HT1080 (cell line): ENCODE measurements around the gene YIPF4. TPM values are rescaled to one million over a fixed set of nuclear protein-coding genes. Genes with fewer than 3 reads are reported as not detected.
"Not testable (repeated sequence)": the region's sequence is repeated elsewhere in the genome, so short reads cannot be mapped to it uniquely, and the experiment has no call there.

ENCODE experiments used
- DNase-seq: peaks from one replicate; pipeline ENCODE4 v3.0.0-alpha.2; 2015; ENCODE audit warnings: low read depth
- polyA plus RNA-seq, 2 experiments: library from polyadenylated mRNA; depleted of rRNA; stranded (reverse); fragments of >200 nt; gene quantifications; 2 replicates each; pipeline ENCODE4 v1.2.3, GENCODE V29; 2015
- total RNA-seq: library from RNA; depleted of rRNA; stranded (reverse); fragments of >200 nt; shearing (Covaris generic); gene quantifications from 2 replicates; pipeline ENCODE4 v1.2.3, GENCODE V29; 2014; rRNA removed

YIPF4 gene
- 8.7 and 14.1 TPM in 2 replicates for total RNA-seq
- 23.6 and 26.5 TPM in 2 replicates for polyA plus RNA-seq (2015; cell fraction: cytosol; rRNA removed)
- polyA plus RNA-seq (2015; cell fraction: nucleus; rRNA removed): 17.2 and 33.0 TPM in 2 replicates

DNA sequence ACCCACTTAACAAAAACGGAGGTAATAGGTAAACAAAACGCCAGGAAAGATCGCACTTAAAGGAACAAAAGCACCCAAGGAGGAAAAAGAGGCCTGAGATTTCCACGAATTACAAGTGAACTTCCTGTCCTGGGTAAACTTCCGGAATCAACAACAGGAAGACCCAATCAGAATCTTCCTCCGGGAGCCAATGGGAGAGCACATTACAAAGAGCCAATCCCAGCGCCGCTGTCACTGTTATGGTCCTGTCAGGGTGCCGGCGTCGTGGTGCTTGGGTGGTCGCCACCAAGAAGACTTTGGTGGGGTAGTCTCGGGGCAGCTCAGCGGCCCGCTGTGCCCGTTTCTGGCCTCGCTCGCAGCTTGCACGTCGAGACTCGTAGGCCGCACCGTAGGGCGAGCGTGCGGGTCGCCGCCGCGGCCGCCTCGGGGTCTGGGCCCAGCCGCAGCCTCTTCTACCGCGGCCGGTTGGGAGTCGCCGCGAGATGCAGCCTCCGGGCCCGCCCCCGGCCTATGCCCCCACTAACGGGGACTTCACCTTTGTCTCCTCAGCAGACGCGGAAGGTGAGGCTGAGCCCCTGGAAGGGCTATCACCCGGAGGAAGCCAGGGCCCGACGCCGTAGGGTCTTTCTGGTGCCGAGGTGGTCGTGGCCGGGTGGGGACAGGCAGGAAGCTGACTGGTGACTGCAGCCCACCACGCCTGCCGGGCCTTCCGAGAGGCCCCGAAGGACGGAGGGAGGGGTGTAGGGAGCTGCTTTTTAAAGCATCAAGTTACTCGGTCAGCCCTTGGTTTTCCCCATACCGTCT, at the start of gene YIPF4:
YIPF4 (plus strand) TSS at position 231 of the 804 bp plus-strand sequence; CDS start at position 483, 252 bp downstream.
- DNase-seq: peak; percentile 90

DNA sequence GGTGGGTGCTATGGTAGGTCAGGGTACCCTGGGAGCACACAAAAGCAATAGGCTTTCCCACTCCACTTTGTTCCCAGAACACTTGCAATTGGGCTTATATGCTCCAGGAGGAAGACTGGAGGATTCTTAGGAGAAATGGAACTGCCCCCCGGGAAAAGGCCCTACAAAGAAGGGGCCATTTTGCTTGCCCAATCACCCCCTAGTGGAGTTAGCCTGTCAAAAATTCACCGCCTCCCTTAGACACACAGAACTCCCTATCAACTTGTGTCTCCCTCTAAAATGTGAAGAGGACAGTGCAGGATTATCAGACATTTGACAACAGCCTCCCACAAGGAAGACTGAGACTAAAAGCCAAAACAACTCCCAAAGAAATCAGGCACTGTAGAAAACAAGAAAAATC, 49.5 kb upstream of the YIPF4 start:
- DNase-seq: no peak

DNA sequence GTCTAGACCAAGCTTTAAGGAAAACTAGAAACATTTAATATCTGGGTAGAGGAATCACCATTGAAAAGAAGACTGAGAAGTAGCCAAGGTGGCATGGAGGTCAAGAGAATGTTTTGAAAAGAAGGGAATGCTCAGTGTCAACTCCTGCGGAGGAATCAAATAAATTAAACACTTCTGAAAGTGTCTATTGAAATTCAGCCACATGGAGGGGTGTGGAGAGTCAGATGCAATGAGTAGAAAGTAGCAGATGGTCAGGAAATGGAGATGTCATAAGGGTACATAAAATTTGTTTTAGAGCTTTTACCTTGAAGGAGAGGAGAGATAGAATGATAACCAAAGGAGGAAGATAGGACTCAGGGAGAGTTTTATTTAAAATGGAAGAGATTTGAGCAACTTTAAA, 48.1 kb upstream of the YIPF4 start:
- no peak for DNase-seq

DNA sequence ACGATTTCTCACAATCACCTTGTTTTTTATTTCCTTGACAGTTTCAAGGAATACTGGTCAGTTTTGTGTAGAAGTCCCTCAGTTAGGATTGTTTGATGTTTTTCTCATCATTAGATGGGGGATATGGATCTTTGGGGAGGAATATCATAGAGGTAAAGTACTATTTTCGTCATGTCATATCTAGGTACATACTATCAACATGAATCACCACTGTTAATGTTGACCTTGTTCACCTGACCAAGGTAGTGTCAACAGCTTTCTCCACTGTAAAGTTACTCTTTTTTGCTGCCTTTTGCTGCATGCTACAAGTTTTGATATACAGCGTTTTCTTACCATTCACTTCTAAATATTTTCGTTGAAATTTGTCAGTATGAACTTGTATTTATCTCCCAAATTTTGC, 45.7 kb upstream of the YIPF4 start:
- no peak for DNase-seq

DNA sequence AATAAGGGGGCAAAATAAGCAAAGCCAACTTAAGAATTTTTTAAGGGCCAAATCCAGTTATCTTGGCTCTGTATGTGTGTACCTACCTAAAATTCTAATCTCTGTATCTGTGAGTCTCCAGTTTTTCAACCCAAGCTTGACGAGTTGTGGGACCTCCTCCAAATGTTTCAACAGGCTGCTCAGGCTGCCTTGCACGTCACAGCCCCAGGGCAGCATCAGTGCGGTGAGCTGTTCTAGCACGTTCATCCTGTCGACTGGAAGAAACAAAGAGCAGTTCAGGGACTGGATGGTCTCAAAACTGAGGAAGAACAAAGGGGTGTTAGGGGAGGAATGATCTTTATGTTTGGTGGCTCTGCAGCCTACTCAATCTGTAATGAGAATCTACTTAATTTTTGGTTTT, 42.4 kb upstream of the YIPF4 start:
- no peak for DNase-seq

DNA sequence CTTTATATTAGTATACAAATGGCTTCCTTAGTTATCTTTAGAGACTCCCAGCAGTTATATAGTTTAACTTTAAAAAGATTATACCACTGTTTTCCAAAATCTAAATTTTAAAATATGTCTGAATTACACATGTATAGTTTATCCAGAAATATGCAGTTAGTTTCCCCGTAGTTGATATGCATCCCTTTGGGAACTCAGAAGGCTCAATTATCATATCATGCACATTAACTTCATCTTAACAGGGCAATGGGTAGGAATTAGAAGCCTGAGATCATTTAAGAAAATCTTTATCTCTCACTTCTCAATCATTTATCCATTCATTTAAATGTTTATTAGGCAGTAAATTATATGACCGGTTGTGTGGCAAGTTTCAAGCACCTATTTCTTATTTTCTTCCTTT, 40.2 kb upstream of the YIPF4 start:
- DNase-seq: no peak

DNA sequence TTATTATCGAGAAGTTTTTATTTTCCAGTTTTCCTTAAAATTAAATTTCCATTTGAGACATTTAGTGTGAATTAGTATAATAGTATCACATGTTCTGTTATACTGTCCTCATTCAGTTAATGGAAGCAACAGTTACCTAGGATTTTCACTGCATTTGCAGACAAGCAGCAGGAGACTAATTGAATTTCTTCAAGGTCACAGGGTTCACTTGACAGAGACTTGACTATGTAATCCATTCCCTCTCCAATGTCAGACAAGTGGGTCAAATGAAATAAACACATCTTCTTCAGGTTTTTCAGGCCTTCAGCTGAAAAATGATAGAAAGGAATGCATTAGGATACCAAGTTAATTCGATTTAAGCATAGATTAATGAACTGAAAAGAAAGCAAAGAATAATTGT, 39.7 kb upstream of the YIPF4 start:
- no peak for DNase-seq

DNA sequence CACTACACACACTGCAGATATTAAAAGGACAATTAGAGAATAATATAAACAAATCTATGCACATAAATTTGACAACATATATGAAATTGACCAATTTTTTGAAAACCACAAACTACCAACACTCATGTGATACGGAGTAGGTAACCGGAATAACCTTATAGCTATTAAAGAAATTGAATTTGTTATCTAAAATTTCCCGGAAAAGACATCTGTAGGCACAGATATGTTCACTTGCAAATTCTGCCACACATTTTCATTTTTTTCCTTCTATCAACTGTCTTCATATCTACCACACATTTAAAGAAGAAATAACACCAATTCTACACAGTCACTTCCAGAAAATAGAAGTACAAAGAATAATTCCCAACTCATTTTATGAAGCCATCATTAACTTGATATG, 35.4 kb upstream of the YIPF4 start:
- no peak for DNase-seq

DNA sequence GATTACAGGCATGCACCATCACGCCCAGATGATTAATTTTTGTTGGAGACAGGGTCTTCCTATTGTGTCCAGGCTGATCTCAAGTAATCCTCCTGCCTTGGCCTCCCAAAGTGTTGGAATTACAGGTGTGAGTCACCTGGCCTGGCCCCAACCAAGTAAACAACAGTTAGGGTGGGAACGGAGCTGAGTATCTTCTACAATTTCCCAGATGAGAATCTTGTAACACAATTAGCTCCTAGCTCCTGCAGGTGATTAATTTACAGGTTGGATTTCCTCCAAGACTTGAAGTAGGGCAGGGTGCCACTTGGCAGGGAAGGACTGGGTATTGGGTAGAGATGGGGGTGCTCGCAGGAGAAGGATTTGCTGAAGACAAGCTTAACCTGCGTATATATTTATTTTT, 30.8 kb upstream of the YIPF4 start:
- DNase-seq: no peak

DNA sequence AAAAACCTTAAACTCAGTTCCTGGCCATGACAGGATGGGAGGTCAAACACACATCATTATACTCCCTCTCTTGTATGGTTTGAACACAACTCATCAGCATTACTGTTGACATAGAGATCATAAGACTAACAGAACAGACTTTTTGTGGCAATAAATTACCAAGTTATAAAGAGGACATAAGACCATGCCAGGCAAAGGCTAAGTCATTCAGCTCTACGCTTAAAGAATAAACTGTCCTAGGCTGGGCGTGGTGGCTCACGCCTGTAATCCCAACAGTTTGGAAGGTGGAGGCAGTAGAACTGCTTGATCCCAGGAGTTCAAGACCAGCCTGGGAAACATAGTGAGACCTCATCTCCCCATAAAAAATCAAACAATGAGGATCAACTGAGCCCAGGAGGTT, 29.4 kb upstream of the YIPF4 start:
- DNase-seq: no peak

DNA sequence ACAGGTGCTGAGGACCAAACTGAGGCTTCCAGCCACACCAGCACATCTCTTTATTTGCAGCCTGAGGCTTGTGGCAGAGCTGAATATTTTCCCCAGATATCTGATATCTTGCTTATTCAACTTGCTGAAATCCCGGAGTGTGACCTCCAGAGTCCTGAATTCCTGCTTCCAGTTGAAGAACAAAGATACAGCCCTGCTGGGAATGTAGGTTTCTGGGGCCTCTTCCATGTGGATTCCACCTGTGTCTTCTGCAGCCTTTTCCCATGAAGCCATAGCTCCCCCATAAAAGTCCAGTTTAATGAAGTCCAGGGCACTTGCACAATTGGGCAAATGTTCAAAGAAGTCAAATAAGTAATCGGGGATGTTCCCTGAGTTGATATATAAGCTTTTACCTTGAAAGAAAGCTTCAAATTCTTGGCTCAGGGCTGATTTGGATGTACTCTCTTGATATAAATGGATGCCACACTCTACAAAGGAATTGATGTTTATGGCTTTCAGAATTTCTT, 27.9 kb upstream of the YIPF4 start:
- no peak for DNase-seq

DNA sequence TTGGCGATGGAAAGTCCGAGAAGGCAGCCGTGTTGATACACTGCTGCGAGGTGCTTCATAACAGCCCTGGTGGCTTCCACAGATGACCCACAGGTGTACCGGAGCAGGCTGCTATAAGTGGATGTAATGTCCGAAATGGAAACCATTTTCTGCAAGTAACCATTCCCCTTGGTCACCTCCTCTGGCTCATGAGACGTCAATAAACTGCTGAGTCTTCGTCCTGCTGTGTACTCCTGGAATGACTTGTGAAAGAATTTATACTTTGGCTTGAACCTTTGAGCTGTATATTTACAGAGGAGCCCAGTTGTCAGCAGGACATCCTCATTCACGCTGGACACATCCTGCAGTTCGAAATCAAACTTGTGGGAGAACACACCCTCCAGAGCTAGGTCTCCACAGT, 27.4 kb upstream of the YIPF4 start:
- DNase-seq: no peak

DNA sequence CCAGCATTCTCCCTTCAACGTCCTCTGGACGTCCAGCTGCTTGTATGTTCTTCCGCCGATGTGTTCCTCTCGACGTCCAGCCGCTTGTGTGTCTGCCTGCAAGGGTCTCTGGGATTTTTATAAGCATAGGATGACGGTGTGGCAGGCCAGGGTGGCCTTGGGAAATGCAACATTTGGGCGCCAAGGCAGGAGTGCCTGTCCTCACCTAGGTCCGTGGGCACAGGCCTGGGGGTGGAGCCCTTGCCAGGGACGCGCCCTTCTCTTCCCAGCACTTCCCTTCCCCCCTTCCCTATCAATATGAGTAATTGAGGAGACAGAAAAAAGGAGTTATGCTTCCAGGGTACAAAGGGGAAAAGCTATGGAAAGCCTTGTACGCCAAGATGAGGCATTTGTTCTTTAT, 19.5 kb upstream of the YIPF4 start:
- DNase-seq: no peak

DNA sequence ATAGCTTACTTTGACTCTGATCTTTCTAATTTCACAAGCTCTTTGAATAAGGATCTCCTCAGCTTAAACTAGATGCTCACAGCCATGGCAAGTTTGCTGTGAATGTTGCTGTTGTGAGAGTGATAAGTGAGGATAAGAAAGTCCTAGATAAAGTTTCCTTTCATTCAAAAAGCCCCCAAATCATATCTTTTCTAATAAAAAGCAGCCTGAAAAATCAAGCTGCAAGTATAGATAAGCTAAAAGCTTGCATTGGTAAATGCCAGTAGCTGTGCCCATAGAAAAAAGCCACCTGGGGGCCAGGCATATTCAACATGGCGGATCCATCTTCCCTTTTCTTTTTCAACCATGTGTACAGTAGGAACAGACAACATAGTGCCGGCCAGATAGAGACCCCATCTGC, 17.3 kb upstream of the YIPF4 start:
- DNase-seq: no peak

DNA sequence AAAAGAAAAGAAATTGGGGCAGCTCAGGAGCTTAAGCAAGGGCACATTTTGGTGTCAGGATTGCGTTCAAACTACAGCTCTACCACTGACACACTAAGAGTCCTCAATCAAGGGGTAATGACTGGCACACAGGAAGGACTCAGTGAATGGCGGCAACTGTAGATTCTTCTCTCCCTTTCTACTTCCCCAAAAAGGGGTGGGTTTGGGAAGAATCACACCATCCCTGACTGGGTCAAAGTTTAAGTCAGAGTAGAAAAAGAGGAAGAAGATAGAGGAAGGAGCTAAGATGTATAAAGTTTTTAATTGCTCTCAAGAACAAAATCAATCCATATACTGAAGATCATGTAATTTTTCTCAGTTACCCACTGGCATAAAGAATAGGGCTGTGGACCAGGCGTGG, 15.6 kb upstream of the YIPF4 start:
- no peak for DNase-seq

DNA sequence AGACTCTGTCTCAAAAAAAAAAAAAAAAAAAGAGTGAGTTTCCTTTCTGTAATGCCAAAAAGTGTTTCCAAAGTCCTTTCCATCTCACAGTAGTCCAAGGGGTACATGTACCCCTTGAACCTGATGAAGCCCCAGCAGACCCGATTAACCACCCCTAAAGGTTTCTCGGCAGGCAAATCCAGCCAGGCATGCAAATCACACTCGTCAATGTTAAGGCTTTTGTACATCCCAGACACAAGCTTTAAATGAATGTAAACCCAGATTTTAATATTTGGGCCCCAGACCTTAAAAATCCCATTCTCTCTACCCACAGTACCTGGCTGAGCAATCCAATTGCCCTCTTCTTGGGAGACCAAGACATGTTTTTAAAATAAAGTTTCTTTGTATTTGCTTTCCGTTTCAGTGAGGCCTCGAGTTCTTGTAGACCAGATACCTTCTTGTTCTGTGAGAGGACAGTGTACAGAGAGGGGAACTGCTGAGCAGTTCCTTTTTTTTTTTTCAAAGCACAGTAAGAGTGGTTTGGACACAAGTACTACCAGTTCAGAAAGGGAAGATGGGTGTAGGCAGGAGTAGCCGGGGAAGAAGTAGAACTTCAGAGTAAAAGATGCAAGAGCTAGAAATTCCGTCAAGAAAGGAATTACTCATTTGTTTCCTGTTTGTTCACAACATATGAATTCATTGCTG, 13.1 kb upstream of the YIPF4 start, which contains the start of gene NLRC4:
NLRC4 (minus strand) TSS at position 465 of the 684 bp plus-strand sequence. CDS start 8,111 bp downstream, outside the sequence.
- DNase-seq: no peak

DNA sequence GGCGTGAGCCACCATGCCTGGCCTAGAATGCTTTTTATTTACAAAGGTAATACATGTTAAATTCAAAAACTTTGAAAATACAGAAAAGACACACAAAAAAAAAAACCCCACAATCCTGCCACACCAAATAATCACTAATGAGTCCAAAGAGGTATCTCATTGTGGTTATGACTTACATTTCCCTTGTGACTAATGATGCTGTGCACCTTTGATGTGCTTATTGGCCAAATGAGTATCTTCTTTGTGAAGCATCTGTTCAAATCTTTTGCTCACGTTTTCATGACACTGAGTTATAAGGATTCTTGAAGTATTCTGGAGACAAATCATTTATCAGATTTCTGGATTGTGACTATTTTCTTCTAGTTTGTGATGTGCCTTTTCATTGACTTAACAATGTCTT, 6.6 kb upstream of the YIPF4 start:
- peak; percentile 24 for DNase-seq

DNA sequence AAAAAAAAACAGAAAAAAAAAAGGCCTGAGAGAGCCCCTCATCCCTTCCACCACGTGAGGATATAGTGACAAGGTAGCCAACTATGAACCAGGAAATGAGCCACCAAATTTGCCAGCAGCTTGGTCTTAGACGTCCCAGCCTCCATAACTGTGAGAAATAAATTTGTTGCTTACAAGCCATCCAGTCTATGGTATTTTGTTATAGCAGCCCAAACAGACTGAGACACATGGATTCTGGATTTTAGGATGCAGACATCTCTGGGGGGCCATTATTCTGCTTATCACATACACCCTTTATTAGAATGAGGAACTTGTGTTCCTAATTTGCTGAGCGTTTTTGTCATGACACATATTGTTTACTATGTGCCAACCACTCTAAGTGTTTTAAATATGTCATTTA, 5.4 kb upstream of the YIPF4 start:
- peak; percentile 17 for DNase-seq

DNA sequence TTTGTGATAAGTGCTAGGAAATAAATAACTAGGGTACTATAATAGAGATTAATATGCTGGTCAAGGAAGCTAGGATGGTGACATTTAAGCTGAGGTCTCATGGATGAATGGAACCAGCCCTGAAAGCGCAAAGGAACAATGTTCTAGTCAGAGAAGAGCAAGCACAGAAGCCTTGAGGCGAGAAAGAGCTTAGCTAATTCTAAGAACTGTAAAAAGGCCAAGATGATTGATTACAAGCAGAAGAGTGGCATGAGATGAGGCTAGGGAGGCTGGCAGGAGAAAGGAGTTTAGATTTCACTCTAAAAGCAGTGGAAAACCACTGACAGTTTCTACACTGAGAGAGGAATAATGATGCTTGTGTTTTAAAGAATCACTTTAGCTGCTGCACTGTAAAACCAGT, 3.4 kb upstream of the YIPF4 start:
- no peak for DNase-seq

DNA sequence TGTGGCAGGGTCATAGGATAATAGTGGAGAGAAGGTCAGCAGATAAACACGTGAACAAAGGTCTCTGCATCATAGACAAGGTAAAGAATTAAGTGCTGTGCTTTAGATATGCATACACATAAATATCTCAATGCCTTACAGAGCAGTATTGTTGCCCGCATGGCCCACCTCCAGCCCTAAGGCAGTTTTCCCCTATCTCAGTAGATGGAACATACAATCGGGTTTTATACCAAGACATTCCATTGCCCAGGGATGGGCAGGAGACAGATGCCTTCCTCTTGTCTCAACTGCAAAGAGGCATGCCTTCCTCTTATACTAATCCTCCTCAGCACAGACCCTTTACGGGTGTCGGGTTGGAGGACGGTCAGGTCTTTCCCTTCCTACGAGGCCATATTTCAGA, 1.9 kb upstream of the YIPF4 start:
- DNase-seq: not testable (repeated sequence)

DNA sequence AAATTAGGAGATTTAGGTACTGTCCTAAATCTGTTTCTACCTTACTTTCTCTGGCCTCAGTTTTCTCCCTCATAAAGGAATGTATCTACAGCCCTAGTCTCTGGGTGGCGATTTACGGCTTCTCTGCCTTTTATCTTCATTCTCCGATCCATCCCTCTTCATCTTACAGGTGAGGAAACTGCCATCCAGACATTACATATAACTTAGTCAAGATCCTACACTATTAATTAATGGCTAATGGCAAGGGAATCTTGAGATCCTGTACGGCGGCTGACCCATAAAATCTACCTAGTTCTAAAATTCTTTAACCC, 386 bp upstream of the YIPF4 start:
- no peak for DNase-seq

DNA sequence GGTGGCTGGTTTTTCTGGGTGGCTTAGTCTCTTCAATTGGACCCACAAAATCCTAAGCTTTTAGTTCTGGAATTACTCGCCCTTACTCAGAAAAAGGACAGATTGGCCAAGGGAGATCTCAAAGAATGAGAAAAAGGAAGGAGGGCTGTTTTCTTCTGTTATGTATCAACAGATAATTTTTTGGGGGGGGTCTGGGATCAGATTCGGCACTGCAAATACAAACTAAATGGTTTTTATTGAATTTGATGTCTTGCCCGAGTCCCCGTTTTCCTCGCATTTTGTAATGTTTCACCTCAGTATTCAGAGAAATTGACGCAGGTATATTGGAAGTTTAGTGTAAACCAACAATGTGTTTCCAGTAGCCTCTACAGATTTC, 762 bp downstream of the YIPF4 start:
- DNase-seq: no peak

DNA sequence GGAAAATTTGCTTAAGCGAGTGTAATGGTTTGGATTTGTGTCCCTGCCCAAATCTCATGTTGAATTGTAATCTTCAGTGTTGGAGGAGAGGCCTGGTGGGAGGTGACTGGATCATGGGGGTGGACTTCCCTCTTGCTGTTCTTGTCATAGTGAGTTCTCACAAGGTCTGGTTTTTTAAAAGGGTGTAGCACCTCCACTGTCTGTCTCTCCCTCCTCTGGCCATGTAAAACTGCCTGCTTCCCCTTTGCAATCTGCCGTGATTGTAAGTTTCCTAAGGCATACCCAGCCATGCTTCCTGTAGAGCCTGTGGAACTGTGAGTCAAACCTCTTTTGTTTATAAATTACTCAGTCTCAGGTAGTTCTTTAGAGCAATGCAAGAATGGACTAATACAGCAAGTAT, 6.6 kb downstream of the YIPF4 start:
- DNase-seq: peak; percentile 27
